ENCODE measurements around the gene EPHB2. TPM values are rescaled to one million over a fixed set of nuclear protein-coding genes. Genes with fewer than 3 reads are reported as not detected.
A peak's percentile ranks its signal among the peaks of the same experiment; 100 is the strongest.

EPHB2 gene
- total RNA-seq, 2 experiments from 2014 or later: 0.13 TPM; not detected in 1

- no peak overlapping the region for H3K4me3 Mint-ChIP-seq
- intact Hi-C loops (cut with micrococcal nuclease): no loop called here
Measured at GRCh38 chr1:22747021-22747734, 36.5 kb downstream of the EPHB2 start.

DNA sequence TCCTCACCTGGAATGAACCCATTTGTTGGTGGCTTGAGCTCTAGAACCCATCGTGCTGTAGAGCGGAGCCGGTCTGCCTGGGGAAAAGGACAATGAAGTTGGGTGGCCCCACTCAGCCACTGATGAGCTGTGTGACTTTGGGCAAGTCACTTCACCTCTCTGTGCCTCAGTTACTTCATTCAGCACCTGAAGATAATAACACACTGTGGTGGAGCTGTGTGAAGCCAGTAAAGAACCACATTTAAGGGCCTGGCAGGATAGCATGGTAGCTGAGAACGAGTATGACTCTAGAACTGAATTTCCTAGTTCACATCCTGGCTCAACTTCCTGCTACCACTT is 37.1 kb downstream of the EPHB2 start:
- peaks cover 5% of the 10 kb centered on the region for H3K27me3 Mint-ChIP-seq
- intact Hi-C loops (cut with micrococcal nuclease): no loop called here
- no peak for DNase-seq
- ChIA-PET CTCF (no interaction called here), POLR2A (no interaction called here)
- H3K9me3 Mint-ChIP-seq: no peaks in the 10 kb centered on the region
- TF ChIP-seq CTCF (IDR thresholded peaks at IDR 0.05): no peak
- peaks cover 8% of the 10 kb centered on the region for H3K4me1 Mint-ChIP-seq (ENCODE audit: low read depth)
- H3K4me3 Mint-ChIP-seq: no peak overlapping the region
- ATAC-seq: no peak
- no peak overlapping the region for H3K27ac Mint-ChIP-seq
- no peaks in the 10 kb centered on the region for H3K36me3 Mint-ChIP-seq (ENCODE audit: low read depth)

More at GRCh38 chr1:22747021-22747734, 36.5 kb downstream of the EPHB2 start:
- ATAC-seq (no peak), DNase-seq (no peak)
- CTCF ChIA-PET: no interaction called here
- H3K36me3 Mint-ChIP-seq (ENCODE audit: low read depth): no peaks in the 10 kb centered on the region
- no peaks in the 10 kb centered on the region for H3K9me3 Mint-ChIP-seq
- no peak overlapping the region for H3K27ac Mint-ChIP-seq
- peaks cover 8% of the 10 kb centered on the region for H3K4me1 Mint-ChIP-seq (ENCODE audit: low read depth)
- no peak for TF ChIP-seq CTCF (IDR thresholded peaks at IDR 0.05)
- POLR2A ChIA-PET: no interaction called here
- H3K27me3 Mint-ChIP-seq: peaks cover 5% of the 10 kb centered on the region

GRCh38 chr1:22749503-22749902 is 38.9 kb downstream of the EPHB2 start:
- H3K36me3 Mint-ChIP-seq (ENCODE audit: low read depth): no peaks in the 10 kb centered on the region
- DNase-seq: no peak
- peaks cover 5% of the 10 kb centered on the region for H3K27me3 Mint-ChIP-seq
- no peak overlapping the region for H3K27ac Mint-ChIP-seq
- H3K4me3 Mint-ChIP-seq: no peak overlapping the region
- ChIA-PET POLR2A (no interaction called here), CTCF (no interaction called here)
- peaks cover 8% of the 10 kb centered on the region for H3K4me1 Mint-ChIP-seq (ENCODE audit: low read depth)
- no peak for TF ChIP-seq CTCF (IDR thresholded peaks at IDR 0.05)
- intact Hi-C loops (cut with micrococcal nuclease): no loop called here
- no peak for ATAC-seq
- no peaks in the 10 kb centered on the region for H3K9me3 Mint-ChIP-seq

DNA sequence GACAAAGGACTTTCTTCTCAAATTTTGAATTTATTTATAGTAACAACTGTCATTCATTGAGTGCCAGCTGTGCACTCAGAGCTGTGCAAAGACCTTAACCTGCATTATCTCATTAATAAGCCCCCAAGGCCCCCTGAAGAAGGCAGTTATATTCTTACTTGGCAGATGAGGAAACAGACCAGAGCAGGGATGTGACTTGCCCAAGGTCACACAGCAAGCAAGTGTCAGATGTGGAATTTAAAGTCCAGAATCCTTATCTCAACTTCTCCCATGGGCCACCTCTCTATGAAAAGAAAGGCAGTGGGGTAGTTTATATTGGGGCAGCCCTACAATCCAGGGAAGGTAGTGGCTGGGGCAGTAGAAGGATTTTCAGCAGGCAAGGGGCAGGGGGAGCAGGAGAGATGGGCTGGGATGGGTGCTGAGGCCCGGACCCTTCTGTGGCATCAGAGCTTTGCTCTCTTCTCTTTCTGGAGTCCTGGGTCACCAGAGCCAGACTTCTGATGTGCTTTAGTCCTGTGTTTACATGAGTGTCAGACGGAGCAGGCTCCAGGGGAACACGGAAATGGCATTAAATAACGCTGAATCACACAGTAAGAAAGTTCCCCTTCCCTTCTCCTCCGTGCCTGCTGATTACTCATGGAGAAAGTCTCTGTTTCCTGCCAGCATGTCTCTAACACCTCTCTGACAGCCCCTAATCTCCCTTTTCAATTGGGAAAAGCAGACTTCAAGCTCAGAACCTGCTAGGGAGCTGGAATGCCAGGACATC is 39.5 kb downstream of the EPHB2 start:
- Mint-ChIP-seq H3K4me3 (no peak overlapping the region), H3K36me3 (ENCODE audit: low read depth) (no peaks in the 10 kb centered on the region), H3K4me1 (ENCODE audit: low read depth) (peaks cover 8% of the 10 kb centered on the region), H3K27me3 (peaks cover 5% of the 10 kb centered on the region), H3K9me3 (no peaks in the 10 kb centered on the region), H3K27ac (peak overlapping the region; percentile 46)
- ChIA-PET POLR2A (no interaction called here), CTCF (no interaction called here)
- DNase-seq (peak; percentile 24), ATAC-seq (peak; percentile 84)
- intact Hi-C loops (cut with micrococcal nuclease): no loop called here
- TF ChIP-seq CTCF (IDR thresholded peaks at IDR 0.05): no peak

- DNase-seq (no peak), ATAC-seq (no peak)
- no peaks in the 10 kb centered on the region for H3K9me3 Mint-ChIP-seq
- intact Hi-C loops (cut with micrococcal nuclease): no loop called here
- H3K36me3 Mint-ChIP-seq (ENCODE audit: low read depth): no peaks in the 10 kb centered on the region
- H3K4me1 Mint-ChIP-seq (ENCODE audit: low read depth): peaks cover 8% of the 10 kb centered on the region
- no peak overlapping the region for H3K27ac Mint-ChIP-seq
- H3K4me3 Mint-ChIP-seq: no peak overlapping the region
- ChIA-PET CTCF (no interaction called here), POLR2A (no interaction called here)
- no peak for TF ChIP-seq CTCF (IDR thresholded peaks at IDR 0.05)
- H3K27me3 Mint-ChIP-seq: peaks cover 5% of the 10 kb centered on the region
Measured at GRCh38 chr1:22750685-22751051, 40.0 kb downstream of the EPHB2 start.

Data from activated CD8-positive, alpha-beta T cell treated with anti-CD3 and anti-CD28 coated beads for 36 hours (primary cell).